Breast epithelium (tissue), 3 donors: ENCODE data around the gene CDH5.

Source experiments
- CTCF ChIP-seq, 3 donors: fragments of 450-650 bp; IDR thresholded peaks; one replicate each; pipeline ENCODE4 v1.5.1; 2016 to 2017; ENCODE audit warnings: antibody characterized with exemption in 3 of 3, mild to moderate bottlenecking in 3 of 3, moderate library complexity in 3 of 3
- POLR2AphosphoS5 ChIP-seq, 3 donors: sonication (generic); formaldehyde crosslinking; IDR thresholded peaks; one replicate each; pipeline ENCODE4 v1.6.1; 2017; ENCODE audit warnings: antibody characterized with exemption in 3 of 3

- TF ChIP-seq CTCF (IDR thresholded peaks at IDR 0.05) (no peak), POLR2AphosphoS5 (IDR thresholded peaks at IDR 0.05) (no peak)
These were observed 39.4 kb upstream of the CDH5 start for GRCh38 chr16:66326991-66327513.
